ENCODE results near the gene BCL3.

DNA sequence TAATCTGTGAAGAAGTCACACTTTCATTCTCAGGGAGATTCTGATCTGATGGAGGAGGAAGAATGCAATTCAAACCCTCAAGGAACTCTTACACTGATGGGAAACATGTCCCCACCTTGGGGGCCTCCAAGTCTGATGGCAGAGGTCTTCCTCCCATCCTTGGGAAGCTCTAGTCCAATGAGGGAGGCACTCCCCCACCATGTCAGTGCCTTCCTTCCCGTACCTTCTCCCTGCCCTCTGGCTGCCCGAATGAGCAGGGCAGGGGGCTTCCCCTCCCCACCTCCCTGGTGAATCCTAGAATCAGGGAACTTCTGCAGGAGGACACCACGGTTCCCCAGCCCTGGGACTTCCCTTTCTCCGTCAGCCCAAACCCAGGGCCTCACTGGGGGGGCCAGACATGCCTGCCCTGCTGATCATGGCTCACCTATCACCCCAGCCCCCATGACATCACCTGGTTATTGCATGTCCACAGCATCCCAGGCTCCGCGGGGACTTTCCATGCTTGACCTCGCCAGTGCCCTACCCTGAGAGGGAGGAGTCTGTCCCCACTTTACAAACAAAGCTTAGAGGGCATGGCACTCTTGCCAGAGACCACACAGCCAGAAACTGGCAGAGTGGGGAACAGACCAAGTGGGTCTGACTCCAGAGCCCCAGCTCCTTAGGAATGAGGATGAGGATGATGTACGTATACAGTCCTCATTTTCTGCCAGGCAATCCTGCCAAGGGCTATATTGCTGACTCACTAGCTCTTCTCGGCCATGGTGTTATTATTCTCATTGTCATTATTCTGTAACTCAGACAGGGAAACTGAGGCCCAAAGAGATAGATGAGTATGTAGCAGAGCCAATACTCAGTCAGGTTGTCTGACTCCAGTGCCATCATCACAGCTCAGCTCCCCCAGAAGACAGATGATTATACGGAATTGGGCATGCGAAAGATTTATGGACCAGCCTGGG lies 9.6 kb upstream of the BCL3 start:
- no peak for TF ChIP-seq POLR2A (IDR thresholded peaks at IDR 0.05; ENCODE audit: low read depth, low read length)
- no peak for TF ChIP-seq CEBPB (IDR thresholded peaks at IDR 0.05; ENCODE audit: low read depth, low read length)
- TF ChIP-seq, protein P1, sequence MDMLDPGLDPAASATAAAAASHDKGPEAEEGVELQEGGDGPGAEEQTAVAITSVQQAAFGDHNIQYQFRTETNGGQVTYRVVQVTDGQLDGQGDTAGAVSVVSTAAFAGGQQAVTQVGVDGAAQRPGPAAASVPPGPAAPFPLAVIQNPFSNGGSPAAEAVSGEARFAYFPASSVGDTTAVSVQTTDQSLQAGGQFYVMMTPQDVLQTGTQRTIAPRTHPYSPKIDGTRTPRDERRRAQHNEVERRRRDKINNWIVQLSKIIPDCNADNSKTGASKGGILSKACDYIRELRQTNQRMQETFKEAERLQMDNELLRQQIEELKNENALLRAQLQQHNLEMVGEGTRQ (IDR thresholded peaks at IDR 0.05; ENCODE audit: low read depth, low read length), result no peak
- TF ChIP-seq BHLHE40 (IDR thresholded peaks at IDR 0.05; ENCODE audit: low read depth, low read length), result no peak
